HL-60 (cell line): ENCODE measurements around the gene ZBTB25.

Experiments
- CTCF ChIP-seq: IDR thresholded peaks from one replicate; pipeline ENCODE4 v1.5.1; 2011; ENCODE audit warnings: low read length, control low read depth, inconsistent platforms; ENCODE audit not compliant: insufficient read depth
- GABPA ChIP-seq: IDR thresholded peaks from 2 replicates; pipeline ENCODE4 v1.6.1; 2012; ENCODE audit warnings: low read depth
- POLR2AphosphoS5 ChIP-seq: IDR thresholded peaks from 2 replicates; pipeline ENCODE4 v1.6.1; 2012; ENCODE audit warnings: low read depth

- no peak for TF ChIP-seq POLR2AphosphoS5
- TF ChIP-seq CTCF, result no peak
- no peak for TF ChIP-seq GABPA
Measured at GRCh38 chr14:64417771-64418125, 85.9 kb downstream of the ZBTB25 start.
